Measurements from ENCODE around the gene PLB1.

The PLB1 gene

DNA sequence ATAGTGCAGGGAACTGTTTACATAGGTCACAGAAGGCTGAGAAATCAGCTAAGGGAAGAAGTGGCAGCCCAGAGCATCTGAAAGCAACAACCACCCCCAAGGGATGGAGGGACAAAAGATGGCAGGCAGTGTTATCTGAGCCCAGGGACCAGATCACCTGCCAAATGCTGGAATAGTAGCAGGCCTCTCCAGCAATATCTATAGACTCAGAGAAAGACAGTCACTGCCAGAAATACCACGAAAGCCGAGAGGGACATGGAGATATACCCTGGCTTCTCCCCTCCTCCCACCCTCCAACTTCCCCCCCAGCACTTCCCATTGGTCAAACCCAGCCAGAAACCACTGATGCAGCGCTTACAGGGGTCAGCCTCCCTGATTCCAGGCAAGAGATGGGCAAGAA, 197.4 kb downstream of the PLB1 start:
- no peak for DNase-seq (ENCODE audit: low read depth)

Measured in stimulated activated CD8-positive, alpha-beta memory T cell treated with anti-CD3 and anti-CD28 coated beads, Interleukin-12 subunit alpha, Interleukin-12 subunit beta, amount 100 ng/mL, for 4 hours (primary cell).